GM23248 (cell line): ENCODE results near the gene CROCC2. TPM values are rescaled to one million over a fixed set of nuclear protein-coding genes. Genes with fewer than 3 reads are reported as not detected.

ENCODE experiments used
- DNase-seq: peaks from one replicate; pipeline ENCODE4 v3.0.0-alpha.2; 2015
- H2AFZ ChIP-seq: fragments of 200-600 bp; sonication (generic); 2 replicates; pipeline ENCODE4 v1.6.1; 2016; ENCODE audit warnings: antibody characterized with exemption
- H3F3A ChIP-seq: fragments of 200-600 bp; sonication (generic); 2 replicates; pipeline ENCODE4 v1.6.1; 2016; ENCODE audit warnings: mild to moderate bottlenecking, antibody characterized with exemption, mixed run types; ENCODE audit not compliant: insufficient read depth
- H3K27ac ChIP-seq: fragments of 200-600 bp; sonication (generic); 2 replicates; pipeline ENCODE4 v1.5.1; 2016; ENCODE audit warnings: mild to moderate bottlenecking
- H3K27me3 ChIP-seq: fragments of 200-600 bp; sonication (generic); replicated peaks from 2 replicates; pipeline ENCODE4 v1.6.1; 2016; ENCODE audit warnings: mild to moderate bottlenecking; ENCODE audit not compliant: insufficient read depth
- H3K36me3 ChIP-seq: fragments of 200-600 bp; sonication (generic); 2 replicates; pipeline ENCODE4 v1.6.1; 2016; ENCODE audit warnings: low read depth, mild to moderate bottlenecking
- H3K4me1 ChIP-seq: fragments of 200-600 bp; sonication (generic); 2 replicates; pipeline ENCODE4 v1.6.1; 2016; ENCODE audit warnings: mild to moderate bottlenecking; ENCODE audit not compliant: insufficient read depth
- H3K4me2 ChIP-seq: fragments of 200-600 bp; sonication (generic); one replicate; pipeline ENCODE4 v1.6.1; 2016; ENCODE audit warnings: mild to moderate bottlenecking; ENCODE audit not compliant: unreplicated experiment
- H3K4me3 ChIP-seq: fragments of 200-600 bp; sonication (generic); 2 replicates; pipeline ENCODE4 v1.5.1; 2016; ENCODE audit warnings: mild to moderate bottlenecking
- H3K79me2 ChIP-seq: fragments of 200-600 bp; sonication (generic); 2 replicates; pipeline ENCODE4 v1.6.1; 2016; ENCODE audit warnings: mild to moderate bottlenecking; ENCODE audit not compliant: insufficient read depth
- H3K9ac ChIP-seq: fragments of 200-600 bp; sonication (generic); 2 replicates; pipeline ENCODE4 v1.6.1; 2016; ENCODE audit warnings: mild to moderate bottlenecking
- H3K9me2 ChIP-seq: fragments of 200-600 bp; sonication (generic); 2 replicates; pipeline ENCODE4 v1.6.1; 2016; ENCODE audit warnings: mixed run types, mild to moderate bottlenecking, moderate library complexity; ENCODE audit not compliant: insufficient read depth
- H3K9me3 ChIP-seq: fragments of 200-600 bp; sonication (generic); one replicate; pipeline ENCODE4 v1.6.1; 2017; ENCODE audit warnings: low read depth
- H4K20me1 ChIP-seq: fragments of 200-600 bp; sonication (generic); 2 replicates; pipeline ENCODE4 v1.6.0; 2016; ENCODE audit not compliant: insufficient read depth
- EZH2 ChIP-seq: fragments of 200-600 bp; sonication (generic); IDR thresholded peaks from 2 replicates; pipeline ENCODE4 v1.6.1; 2018; ENCODE audit warnings: antibody characterized with exemption, mild to moderate bottlenecking; ENCODE audit not compliant: insufficient read depth, poor library complexity, severe bottlenecking
- EZH2phosphoT487 ChIP-seq: fragments of 200-600 bp; sonication (generic); IDR thresholded peaks from 2 replicates; pipeline ENCODE4 v1.6.1; 2018; ENCODE audit warnings: antibody characterized with exemption, moderate library complexity, mild to moderate bottlenecking, low read depth; ENCODE audit not compliant: insufficient read depth
- WGBS, 2 experiments: methylation state at CpG; one replicate each; pipeline ENCODE4 v1.1.6; 2015 to 2017; ENCODE audit warnings: low lambda C conversion rate in 2 of 2, low coverage in 1 of 2; ENCODE audit errors: missing lambda C conversion rate in 2 of 2; 5-methylcytosine and 5-hydroxymethylcytosine counted together
- in situ Hi-C: fragments of 300-500 bp; cut with MboI; formaldehyde crosslinking; loops from 2 replicates; pipeline ENCODE4 v1.15.0; 2020
- polyA plus RNA-seq: library from polyadenylated mRNA; unstranded; fragments of >200 nt; fragmentation: Nextera tagmentation; extraction: Ambion mirVana; gene quantifications from 2 replicates; pipeline ENCODE4 v1.2.1, GENCODE V29; 2016
- total RNA-seq: library from RNA; depleted of rRNA; stranded (reverse); fragments of >200 nt; shearing (Covaris generic); gene quantifications from 2 replicates; pipeline ENCODE4 v1.2.3, GENCODE V29; 2014

Gene CROCC2
- total and polyA plus RNA-seq, 2 experiments from 2014 or later = under 0.01 TPM; not detected in 1

- H3K4me2 ChIP-seq = no peak overlapping the region
- H3K27ac ChIP-seq = no peak overlapping the region
- WGBS, 2 experiments = 94 to 97% methylated on average over 13 to 15 of the region's 15 CpGs
- H3K79me2 ChIP-seq = no peaks in the 10 kb centered on the region
- no peak overlapping the region for H2AFZ ChIP-seq
- H3K4me1 ChIP-seq = peaks cover 14% of the 10 kb centered on the region; the same call in 1 of the 2 replicates
- no peaks in the 10 kb centered on the region for H4K20me1 ChIP-seq
- H3K27me3 ChIP-seq = no peaks in the 10 kb centered on the region
- TF ChIP-seq EZH2 = no peak
- TF ChIP-seq EZH2phosphoT487 = no peak
- H3K9ac ChIP-seq = no peak overlapping the region
- DNase-seq = no peak
- in situ Hi-C loops = no loop called here
- H3K9me3 ChIP-seq = no peaks in the 10 kb centered on the region
- H3K4me3 ChIP-seq = no peak overlapping the region
- no peaks in the 10 kb centered on the region for H3K36me3 ChIP-seq
- H3F3A ChIP-seq = no peaks in the 10 kb centered on the region
- no peaks in the 10 kb centered on the region for H3K9me2 ChIP-seq
These were observed 53.2 kb downstream of the CROCC2 start for GRCh38 chr2:240959214-240959940.

DNA sequence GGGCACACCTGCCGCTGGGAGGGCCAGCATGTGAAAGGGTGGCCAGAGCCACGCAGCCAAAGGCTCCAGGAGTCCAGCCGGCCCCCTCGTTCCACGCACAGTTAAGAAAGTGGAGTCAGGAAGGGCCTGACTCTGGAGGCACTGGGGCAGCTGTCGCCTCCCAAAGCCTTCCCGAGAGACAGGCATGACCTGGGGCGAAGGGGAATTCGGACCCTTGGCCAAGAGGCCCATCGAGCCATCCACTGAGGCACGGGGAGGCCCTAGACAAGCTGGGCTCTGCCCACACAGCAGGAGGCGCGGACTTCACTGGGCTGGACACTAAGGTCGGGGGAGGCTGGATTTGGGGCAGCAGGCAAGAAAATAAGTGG lies 53.8 kb downstream of the CROCC2 start:
- Histone ChIP-seq H4K20me1 (no peaks in the 10 kb centered on the region), H3K9me3 (no peaks in the 10 kb centered on the region), H3K27me3 (no peaks in the 10 kb centered on the region), H3F3A (no peaks in the 10 kb centered on the region), H3K36me3 (no peaks in the 10 kb centered on the region), H3K4me3 (no peak overlapping the region), H2AFZ (no peak overlapping the region), H3K79me2 (no peaks in the 10 kb centered on the region), H3K9ac (no peak overlapping the region), H3K4me1 (peaks cover 14% of the 10 kb centered on the region; the same call in 1 of the 2 replicates), H3K9me2 (no peaks in the 10 kb centered on the region), H3K27ac (no peak overlapping the region), H3K4me2 (no peak overlapping the region)
- in situ Hi-C loops = no loop called here
- TF ChIP-seq EZH2phosphoT487 (no peak), EZH2 (no peak)
- DNase-seq = no peak
- 92 to 95% methylated on average over 12 to 14 of the region's 14 CpGs for WGBS, 2 experiments

DNA sequence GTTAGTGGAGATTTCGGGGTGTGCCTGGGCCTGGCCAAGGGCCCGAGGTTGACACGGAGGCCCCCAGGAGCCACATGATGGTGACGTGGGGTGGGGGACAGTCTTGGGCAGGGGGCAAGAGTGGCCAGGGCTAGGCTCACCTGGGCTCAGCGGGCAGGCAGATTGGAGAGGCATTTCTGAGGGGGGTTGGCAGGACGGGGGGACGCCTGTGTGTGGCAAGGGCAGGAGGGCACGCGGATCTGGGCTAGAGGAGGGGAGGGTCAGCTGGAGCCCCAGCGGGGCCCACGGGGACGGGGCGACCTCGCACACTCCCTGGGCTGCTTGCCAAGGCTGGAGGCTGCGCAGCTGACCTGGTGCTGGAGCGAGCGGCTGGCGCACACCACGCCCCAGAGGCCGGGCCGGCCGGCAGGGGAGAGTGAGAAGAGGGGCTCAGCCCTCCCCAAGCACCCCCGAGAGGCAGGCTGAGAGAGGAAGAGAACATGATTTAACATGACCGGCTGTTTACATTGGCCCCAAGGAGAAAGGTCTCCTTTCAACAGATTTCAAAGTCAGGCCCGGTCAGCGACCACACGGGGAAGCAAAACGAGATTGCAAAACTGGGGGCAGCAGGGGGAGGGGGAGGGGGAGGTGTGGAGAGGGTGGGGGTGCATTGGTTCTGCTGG lies 54.3 kb downstream of the CROCC2 start:
- H3K27ac ChIP-seq = no peak overlapping the region
- H3K4me3 ChIP-seq = no peak overlapping the region
- no peaks in the 10 kb centered on the region for H3K79me2 ChIP-seq
- H3K36me3 ChIP-seq = no peaks in the 10 kb centered on the region
- H2AFZ ChIP-seq = no peak overlapping the region
- TF ChIP-seq EZH2 (no peak), EZH2phosphoT487 (no peak)
- no peaks in the 10 kb centered on the region for H3F3A ChIP-seq
- H3K4me2 ChIP-seq = no peak overlapping the region
- no peak for DNase-seq
- H3K9ac ChIP-seq = no peak overlapping the region
- no peaks in the 10 kb centered on the region for H3K27me3 ChIP-seq
- no peaks in the 10 kb centered on the region for H3K9me3 ChIP-seq
- H4K20me1 ChIP-seq = no peaks in the 10 kb centered on the region
- in situ Hi-C loops = no loop called here
- peaks cover 14% of the 10 kb centered on the region; the same call in 1 of the 2 replicates for H3K4me1 ChIP-seq
- 47 to 57% methylated on average over 16 to 28 of the region's 28 CpGs for WGBS, 2 experiments
- H3K9me2 ChIP-seq = no peaks in the 10 kb centered on the region

- no peaks in the 10 kb centered on the region for H3K9me2 ChIP-seq
- H3F3A ChIP-seq = no peaks in the 10 kb centered on the region
- no peak for DNase-seq
- WGBS, 2 experiments = 75 to 78% methylated on average over 26 to 27 of the region's 27 CpGs
- TF ChIP-seq EZH2phosphoT487 (no peak), EZH2 (no peak)
- H3K27ac ChIP-seq = no peak overlapping the region
- in situ Hi-C loops = no loop called here
- H2AFZ ChIP-seq = no peak overlapping the region
- no peaks in the 10 kb centered on the region for H3K36me3 ChIP-seq
- no peak overlapping the region for H3K4me2 ChIP-seq
- no peaks in the 10 kb centered on the region for H4K20me1 ChIP-seq
- H3K9me3 ChIP-seq = no peaks in the 10 kb centered on the region
- no peak overlapping the region for H3K9ac ChIP-seq
- no peaks in the 10 kb centered on the region for H3K79me2 ChIP-seq
- H3K4me1 ChIP-seq = peaks cover 14% of the 10 kb centered on the region; the same call in 1 of the 2 replicates
- no peak overlapping the region for H3K4me3 ChIP-seq
- H3K27me3 ChIP-seq = no peaks in the 10 kb centered on the region
These were observed 55.1 kb downstream of the CROCC2 start for GRCh38 chr2:240960971-240961876.
